GM12878 (cell line): ENCODE measurements around the gene REEP6. TPM values are rescaled to one million over a fixed set of nuclear protein-coding genes. Genes with fewer than 3 reads are reported as not detected.

Source experiments
- ATAC-seq: fragments of 200-7000 bp; cut with Tn5 transposase; 3 replicates; pipeline ENCODE4 v1.9.1; 2020; ENCODE audit warnings: mild to moderate bottlenecking, moderate library complexity
- BruUV-seq: library from RNA; stranded (reverse); fragments of 400-500 nt; replicated peaks from 2 replicates; lab custom pipeline; 2021; lab: Mats Ljungman, UMichigan
- CTCF ChIA-PET: fragments of 300-600 bp; sonication (Branson Sonifier 250); formaldehyde crosslinking; extraction: SDS; loops from one replicate; lab custom pipeline; 2021; ENCODE audit warnings: inconsistent platforms; lab: Yijun Ruan, JAX
- POLR2A ChIA-PET: fragments of 350-600 bp; formaldehyde crosslinking; extraction: SDS; loops from one replicate; lab custom pipeline; 2021; ENCODE audit warnings: inconsistent platforms; lab: Charles Lee
- RAD21 ChIA-PET: fragments of 300-600 bp; sonication (Branson Sonifier 250); formaldehyde crosslinking; loops from one replicate; lab custom pipeline; 2023; ENCODE audit warnings: antibody characterized with exemption; ENCODE audit not compliant: unreplicated experiment; lab: Charles Lee
- SMC1A ChIA-PET: fragments of 300-600 bp; sonication (Branson Sonifier 250); formaldehyde crosslinking; loops from one replicate; lab custom pipeline; 2023; ENCODE audit not compliant: unreplicated experiment, uncharacterized antibody; lab: Charles Lee
- DNase-seq: peaks from one replicate; pipeline ENCODE4 v3.0.0-alpha.2; 2011; ENCODE audit warnings: low read depth, low spot score
- FAIRE-seq: peaks from 3 replicates; lab custom pipeline; 2011; peaks lifted over from hg19 to GRCh38; lab: Jason Lieb, UNC
- H2AFZ ChIP-seq: 2 replicates; pipeline ENCODE4 v1.6.0; 2011; ENCODE audit warnings: low read depth, low read length, control low read depth; ENCODE audit not compliant: control insufficient read depth
- H3K27ac ChIP-seq: 2 replicates; pipeline ENCODE4 v1.5.1; 2011; ENCODE audit warnings: control low read depth; ENCODE audit not compliant: control insufficient read depth, insufficient read depth
- H3K27me3 ChIP-seq, 2 experiments: replicated peaks in 1 of 2; 2 replicates each; pipeline versions ENCODE4 v1.6.0 to v1.6.1; 2011; ENCODE audit warnings: low read length in 1 of 2; ENCODE audit not compliant: control insufficient read depth in 2 of 2, insufficient read depth in 2 of 2
- H3K36me3 ChIP-seq, 2 experiments: 2 replicates each; pipeline ENCODE4 v1.5.1; 2011; ENCODE audit warnings: low read length in 1 of 2; ENCODE audit not compliant: control insufficient read depth in 2 of 2, insufficient read depth in 2 of 2
- H3K4me1 ChIP-seq: 2 replicates; pipeline ENCODE4 v1.6.1; 2011; ENCODE audit warnings: mild to moderate bottlenecking, low read length, moderate library complexity, mixed read lengths; ENCODE audit not compliant: control insufficient read depth, insufficient read depth
- H3K4me2 ChIP-seq: 2 replicates; pipeline ENCODE4 v1.6.0; 2011; ENCODE audit warnings: control low read depth; ENCODE audit not compliant: control insufficient read depth, insufficient read depth
- H3K4me3 ChIP-seq: fragments of 200-600 bp; sonication (generic); 2 replicates; pipeline ENCODE4 v1.5.1; 2016
- H3K79me2 ChIP-seq: 2 replicates; pipeline ENCODE4 v1.6.0; 2011; ENCODE audit warnings: low read length; ENCODE audit not compliant: control insufficient read depth, insufficient read depth
- H3K9ac ChIP-seq: 2 replicates; pipeline ENCODE4 v1.8.0; 2011; ENCODE audit warnings: low read length, control low read depth, mixed read lengths; ENCODE audit not compliant: control insufficient read depth, insufficient read depth
- H3K9me3 ChIP-seq: replicated peaks from 3 replicates; pipeline ENCODE4 v1.5.1; 2011; ENCODE audit warnings: mild to moderate bottlenecking, low read length; ENCODE audit not compliant: control insufficient read depth, insufficient read depth
- H4K20me1 ChIP-seq: 2 replicates; pipeline ENCODE4 v1.6.0; 2011; ENCODE audit not compliant: control insufficient read depth, insufficient read depth
- DPF2 ChIP-seq: fragments of 450-650 bp; IDR thresholded peaks from 2 replicates; pipeline ENCODE4 v1.6.1; 2017; ENCODE audit warnings: mild to moderate bottlenecking
- KLF5 ChIP-seq: fragments of 450-650 bp; IDR thresholded peaks from 2 replicates; pipeline ENCODE4 v1.6.1; 2014; ENCODE audit warnings: mild to moderate bottlenecking; ENCODE audit not compliant: partially characterized antibody
- NR2C1 ChIP-seq: fragments of 450-650 bp; IDR thresholded peaks from 2 replicates; pipeline ENCODE4 v1.6.1; 2017; ENCODE audit warnings: antibody characterized with exemption, mild to moderate bottlenecking, moderate library complexity
- RB1 ChIP-seq: fragments of 450-650 bp; formaldehyde crosslinking; IDR thresholded peaks from 2 replicates; pipeline ENCODE4 v1.6.1; 2017; ENCODE audit warnings: mild to moderate bottlenecking, borderline replicate concordance
- SMAD1 ChIP-seq: fragments of 450-650 bp; IDR thresholded peaks from 2 replicates; pipeline ENCODE4 v1.6.1; 2018; ENCODE audit warnings: mild to moderate bottlenecking, low read depth; ENCODE audit not compliant: partially characterized antibody
- SMAD5 ChIP-seq: IDR thresholded peaks from 2 replicates; pipeline ENCODE4 v1.6.1; 2016; ENCODE audit warnings: antibody characterized with exemption, low read depth
- STAT1 ChIP-seq: fragments of 450-650 bp; conservative IDR thresholded peaks from 2 replicates; pipeline ENCODE4 v1.6.1; 2014; ENCODE audit warnings: antibody characterized with exemption, mild to moderate bottlenecking
- TCF12 ChIP-seq: IDR thresholded peaks from 2 replicates; pipeline ENCODE4 v1.6.1; 2011; ENCODE audit warnings: low read depth, mild to moderate bottlenecking, low read length
- ZNF622 ChIP-seq: fragments of 450-650 bp; IDR thresholded peaks from 2 replicates; pipeline ENCODE4 v1.6.1; 2017; ENCODE audit warnings: mild to moderate bottlenecking, inconsistent platforms
- WGBS: methylation state at CpG from one replicate; pipeline ENCODE4 v1.1.6; 2016; ENCODE audit warnings: low lambda C conversion rate; ENCODE audit not compliant: insufficient replicate concordance, insufficient coverage; ENCODE audit errors: missing lambda C conversion rate; 5-methylcytosine and 5-hydroxymethylcytosine counted together
- in situ Hi-C: fragments of 300-500 bp; cut with MboI; formaldehyde crosslinking; loops from 9 replicates; pipeline ENCODE4 v1.14.3; 2018; ENCODE audit warnings: mixed read lengths
- intact Hi-C: fragments of 100-400 bp; cut with micrococcal nuclease; formaldehyde crosslinking; loops from one replicate; pipeline ENCODE4 v1.14.2; 2022; ENCODE audit not compliant: unreplicated experiment
- polyA plus RNA-seq, 11 experiments: library from polyadenylated mRNA; depleted of rRNA in 4 of 11; unstranded in 6 of 11; stranded (reverse) in 5 of 11; fragments of >200 nt; fragmentation: Nextera tagmentation in 4 of 11; fragmentation: Illumina TruSeq in 1 of 11; extraction: Ambion mirVana in 4 of 11; extraction: Trizol in 1 of 11; gene quantifications; 1 replicate in 1 of 11; 2 replicates in 10 of 11; pipeline versions ENCODE4 v1.2.1 to v1.2.3, GENCODE V29; 2011 to 2016; ENCODE audit warnings: inconsistent platforms in 2 of 11, missing spikeins in 2 of 11, low read depth in 1 of 11
- total RNA-seq, 4 experiments: library from RNA; depleted of rRNA in 3 of 4; stranded (reverse); fragments of >200 nt in 3 of 4; fragmentation: Illumina TruSeq in 1 of 4; extraction: Trizol in 1 of 4; gene quantifications; 2 replicates each; pipeline versions ENCODE4 v1.2.1 to v1.2.3, GENCODE V29; 2013 to 2021
- TF ChIP-seq, protein P1 (sequence below): IDR thresholded peaks from 2 replicates; pipeline ENCODE4 v1.6.1; 2012; ENCODE audit warnings: low read depth, low read length, improper control_type of control experiment
- TF ChIP-seq, protein P2 (sequence below): IDR thresholded peaks from 2 replicates; pipeline ENCODE4 v1.6.1; 2011; ENCODE audit warnings: borderline replicate concordance, low read depth, mild to moderate bottlenecking, moderate library complexity, low read length; ENCODE audit not compliant: insufficient read depth, poor library complexity, severe bottlenecking

Gene REEP6
- total and polyA plus RNA-seq, 10 of the 15 experiments (the other 5 are each of a cell fraction or from before 2014, with no cell fraction given), result 0.06 to 1.1 (median 0.39) TPM; not detected in 2

DNA sequence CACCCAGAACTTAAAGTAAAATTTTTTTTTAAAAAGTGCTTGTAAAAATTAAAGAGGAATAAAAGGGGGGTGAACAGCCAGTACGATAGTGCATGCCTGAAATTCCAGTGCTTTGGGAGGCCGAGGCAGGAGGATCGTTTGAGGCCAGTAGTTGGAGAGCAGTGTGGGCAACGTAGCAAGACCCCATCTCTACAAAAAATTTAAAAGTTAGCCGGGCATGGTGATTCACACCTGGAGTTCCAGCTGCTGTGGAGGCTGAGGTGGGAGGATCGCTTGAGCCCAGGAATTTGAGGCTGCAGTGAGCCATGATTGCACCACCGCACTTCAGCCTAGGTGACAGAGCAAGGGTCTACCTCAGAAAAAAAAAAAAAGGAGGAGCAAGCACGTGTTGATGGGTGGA is 14.0 kb downstream of the REEP6 start (continued):
- TF ChIP-seq, protein P1, sequence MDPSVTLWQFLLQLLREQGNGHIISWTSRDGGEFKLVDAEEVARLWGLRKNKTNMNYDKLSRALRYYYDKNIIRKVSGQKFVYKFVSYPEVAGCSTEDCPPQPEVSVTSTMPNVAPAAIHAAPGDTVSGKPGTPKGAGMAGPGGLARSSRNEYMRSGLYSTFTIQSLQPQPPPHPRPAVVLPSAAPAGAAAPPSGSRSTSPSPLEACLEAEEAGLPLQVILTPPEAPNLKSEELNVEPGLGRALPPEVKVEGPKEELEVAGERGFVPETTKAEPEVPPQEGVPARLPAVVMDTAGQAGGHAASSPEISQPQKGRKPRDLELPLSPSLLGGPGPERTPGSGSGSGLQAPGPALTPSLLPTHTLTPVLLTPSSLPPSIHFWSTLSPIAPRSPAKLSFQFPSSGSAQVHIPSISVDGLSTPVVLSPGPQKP, result no peak
- TF ChIP-seq KLF5, result no peak
- no peak for TF ChIP-seq TCF12
- no peak for TF ChIP-seq DPF2
- TF ChIP-seq SMAD5, result no peak
- TF ChIP-seq RB1, result no peak
- no peak for TF ChIP-seq STAT1

DNA sequence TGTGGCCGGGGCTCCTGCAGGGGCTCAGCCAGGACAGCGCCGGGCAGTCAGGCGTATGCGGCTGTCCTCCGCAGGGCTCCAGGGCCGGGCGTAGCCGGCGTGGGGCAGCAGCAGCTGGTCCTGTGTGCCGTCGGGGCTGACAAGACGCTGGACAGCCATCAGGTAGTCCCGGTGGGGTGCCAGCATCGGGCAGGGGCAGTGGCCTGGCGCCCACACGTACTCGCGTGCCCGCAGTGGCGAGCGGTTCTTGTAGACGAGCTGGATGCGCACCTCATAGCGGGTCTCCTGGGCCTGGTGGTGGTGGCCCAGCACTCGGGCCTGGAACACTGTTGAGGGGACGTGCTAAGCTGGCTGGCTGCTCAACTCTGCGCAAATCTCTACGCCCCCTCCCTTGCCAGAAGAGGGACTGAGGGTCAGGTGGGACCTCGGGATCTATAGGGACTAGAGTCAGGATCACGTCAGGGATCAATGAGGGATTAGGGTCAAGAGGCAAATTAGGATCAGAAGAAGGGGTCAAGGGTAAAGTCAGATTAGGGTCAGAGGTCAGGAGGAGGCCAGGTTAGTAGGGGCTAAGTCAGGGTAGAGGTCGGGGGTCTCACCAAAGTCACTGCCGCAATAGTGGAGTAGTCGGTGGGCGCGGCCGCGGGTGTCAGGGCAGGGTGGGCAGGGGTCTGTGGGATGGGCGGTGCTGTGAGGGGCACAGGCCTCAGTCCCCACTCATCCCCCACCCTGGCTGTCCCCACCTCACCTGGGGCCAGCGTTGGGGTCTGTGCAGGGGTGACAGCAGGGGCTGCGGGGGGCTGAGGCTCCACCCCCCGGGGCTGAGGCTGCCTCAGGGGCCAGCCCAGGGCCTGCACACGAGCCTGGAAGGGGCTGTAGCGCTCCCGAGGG is 15.3 kb downstream of the REEP6 start:
- no peak overlapping the region for H3K4me2 ChIP-seq
- TF ChIP-seq ZNF622 (no peak), SMAD1 (no peak), NR2C1 (peak; percentile 6; the same call in 1 of the 2 replicates)
- TF ChIP-seq, protein P2, sequence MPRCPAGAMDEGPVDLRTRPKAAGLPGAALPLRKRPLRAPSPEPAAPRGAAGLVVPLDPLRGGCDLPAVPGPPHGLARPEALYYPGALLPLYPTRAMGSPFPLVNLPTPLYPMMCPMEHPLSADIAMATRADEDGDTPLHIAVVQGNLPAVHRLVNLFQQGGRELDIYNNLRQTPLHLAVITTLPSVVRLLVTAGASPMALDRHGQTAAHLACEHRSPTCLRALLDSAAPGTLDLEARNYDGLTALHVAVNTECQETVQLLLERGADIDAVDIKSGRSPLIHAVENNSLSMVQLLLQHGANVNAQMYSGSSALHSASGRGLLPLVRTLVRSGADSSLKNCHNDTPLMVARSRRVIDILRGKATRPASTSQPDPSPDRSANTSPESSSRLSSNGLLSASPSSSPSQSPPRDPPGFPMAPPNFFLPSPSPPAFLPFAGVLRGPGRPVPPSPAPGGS, result no peak
- H3K9me3 ChIP-seq, result no peaks in the 10 kb centered on the region; the same call in 2 of the 3 replicates
- ChIA-PET RAD21 (no interaction called here), SMC1A (no interaction called here), CTCF (interaction anchor here (0.7 to 0.9 kb wide), 2 partner anchors 40 to 230 kb away, joined by 3 read pairs; no protein-coding TSS in a partner anchor), POLR2A (interaction anchor here (0.6 kb wide), 1 partner anchor 15 kb away, joined by 5 read pairs; the partner anchor contains the start of gene REEP6)
- ATAC-seq (no peak), DNase-seq (no peak), FAIRE-seq (no peak)
- intact Hi-C loops, result no loop called here
- H3K4me1 ChIP-seq, result no peaks in the 10 kb centered on the region
- 67% methylated on average over 37 of the region's 45 CpGs for WGBS
- H2AFZ ChIP-seq, result no peak overlapping the region
- no peaks in the 10 kb centered on the region for H3K79me2 ChIP-seq
- H3K27ac ChIP-seq, result no peak overlapping the region
- no peak overlapping the region for H3K4me3 ChIP-seq
- in situ Hi-C loops, result no loop called here
- H3K27me3 ChIP-seq, result no peaks in the 10 kb centered on the region; a peak in 2 of 4 replicates
- no peaks in the 10 kb centered on the region for H3K36me3 ChIP-seq
- H3K9ac ChIP-seq, result no peak overlapping the region
- BruUV-seq, result no TSS peak
- no peaks in the 10 kb centered on the region for H4K20me1 ChIP-seq
